GM19372 (cell line): ENCODE measurements around the gene PTCSC3.
"Not testable (repeated sequence)": the region's sequence is repeated elsewhere in the genome, so short reads cannot be mapped to it uniquely, and the experiment has no call there.

Source experiments
- ATAC-seq: cut with Tn5 transposase; IDR thresholded peaks from one replicate; pipeline ENCODE4 v1.9.1; 2021; ENCODE audit warnings: mild to moderate bottlenecking, low read depth, moderate library complexity; ENCODE audit not compliant: unreplicated experiment

The PTCSC3 gene

DNA sequence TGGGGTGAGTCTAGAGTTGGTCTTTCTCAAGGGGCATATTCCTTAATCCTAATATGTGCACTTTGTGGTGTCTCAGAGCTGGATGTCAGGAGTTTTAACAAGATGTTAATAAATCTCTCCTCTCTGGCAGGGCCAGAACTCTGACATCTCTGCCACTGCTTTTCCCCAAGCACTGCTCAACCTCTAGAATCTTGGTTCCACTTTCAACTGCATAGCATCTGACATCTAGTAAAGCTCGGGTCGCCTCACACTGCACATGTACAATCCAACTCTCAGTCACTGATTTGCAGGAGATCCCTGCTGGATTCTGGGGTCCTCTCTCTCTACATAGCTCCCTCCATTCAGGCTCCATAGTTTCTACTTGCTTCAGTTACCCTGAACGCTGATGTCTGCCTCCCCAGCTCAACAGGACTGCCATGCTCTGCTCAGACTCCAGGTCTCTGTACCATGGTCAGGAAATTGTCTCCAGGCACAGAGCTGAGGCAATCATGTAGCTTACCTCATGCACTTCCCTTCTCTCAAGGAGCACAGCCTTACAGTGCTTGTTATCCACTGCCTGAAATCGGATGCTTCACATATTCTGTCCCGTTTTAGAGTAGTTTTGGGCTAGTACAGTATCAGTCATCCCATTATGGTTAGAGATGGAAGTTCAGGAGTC, 1.6 kb downstream of the PTCSC3 start:
- no peak for ATAC-seq

DNA sequence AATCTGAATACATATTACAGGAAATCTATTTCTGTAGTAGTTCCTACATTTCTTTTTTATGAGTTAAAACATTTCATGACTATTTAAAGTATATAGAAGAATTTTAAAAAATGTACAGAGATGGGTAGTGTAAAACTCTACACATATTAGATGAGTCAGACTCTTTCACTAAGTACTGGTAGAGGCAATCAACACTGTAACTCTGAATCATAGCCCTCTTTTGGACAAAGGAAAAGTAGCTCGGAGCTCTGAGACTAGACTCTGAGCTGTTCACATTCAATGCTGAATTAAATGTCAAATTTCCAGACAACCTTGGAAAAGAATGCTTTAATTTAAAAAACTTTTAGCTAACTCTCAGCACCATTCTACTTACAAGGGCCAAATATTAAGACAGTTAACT, 3.4 kb downstream of the PTCSC3 start:
- no peak for ATAC-seq

DNA sequence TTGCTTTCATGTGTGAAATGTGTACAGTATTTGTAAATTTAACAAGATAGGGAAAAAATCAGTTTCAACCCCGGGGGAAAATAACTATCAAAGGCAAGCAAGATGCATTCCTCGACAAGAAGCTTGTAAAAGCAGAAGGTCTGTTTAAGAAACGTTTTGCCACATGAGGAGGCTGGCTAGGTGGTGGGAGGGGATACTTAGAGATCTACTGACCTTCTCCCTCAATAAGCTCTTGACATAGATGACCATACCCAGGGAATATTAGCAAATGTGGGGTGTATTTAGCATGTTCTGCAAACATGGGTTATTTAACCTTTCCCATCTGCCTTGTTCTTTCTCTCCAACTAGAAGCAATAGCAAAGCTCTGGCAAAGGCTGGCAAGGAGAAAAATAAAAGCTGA, 4.9 kb downstream of the PTCSC3 start:
- no peak for ATAC-seq

DNA sequence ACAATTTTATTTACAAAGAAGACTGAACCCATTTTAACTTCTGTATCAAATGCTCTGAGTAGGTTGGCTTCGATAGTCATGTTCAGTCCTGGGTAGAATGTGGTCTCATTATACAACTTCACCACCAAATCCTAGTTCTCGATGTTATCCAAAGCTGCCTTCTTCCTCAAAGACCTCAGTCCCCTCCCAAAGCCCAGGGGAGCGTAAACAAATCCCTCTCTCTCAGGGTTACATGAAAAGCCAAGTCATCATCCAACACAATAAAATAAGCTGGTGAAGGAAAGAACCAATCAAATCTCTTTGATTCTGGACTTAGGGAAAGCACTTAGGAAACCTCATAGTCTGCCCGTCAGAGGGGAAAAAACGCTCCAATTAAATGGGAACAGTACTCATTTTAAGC, 9.1 kb downstream of the PTCSC3 start:
- no peak for ATAC-seq

DNA sequence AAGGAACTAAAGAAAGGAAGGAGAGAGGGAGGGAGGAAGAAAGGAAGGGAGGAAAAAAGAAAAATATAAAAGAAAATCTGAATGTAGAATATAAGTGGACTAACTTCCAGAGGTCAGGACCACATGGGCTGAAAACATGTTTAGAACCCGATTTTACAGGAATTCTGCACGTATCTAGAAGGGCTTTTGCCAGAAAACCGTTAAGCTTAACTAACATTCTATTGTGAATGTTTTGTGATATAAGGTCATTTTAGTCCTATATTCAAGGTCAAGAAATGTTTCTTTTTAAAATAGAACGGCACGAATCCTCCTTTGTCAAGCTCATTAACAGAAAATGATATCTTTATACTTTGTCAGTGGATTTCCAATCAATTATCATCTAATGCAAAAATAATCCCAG, 13.1 kb downstream of the PTCSC3 start:
- no peak for ATAC-seq

DNA sequence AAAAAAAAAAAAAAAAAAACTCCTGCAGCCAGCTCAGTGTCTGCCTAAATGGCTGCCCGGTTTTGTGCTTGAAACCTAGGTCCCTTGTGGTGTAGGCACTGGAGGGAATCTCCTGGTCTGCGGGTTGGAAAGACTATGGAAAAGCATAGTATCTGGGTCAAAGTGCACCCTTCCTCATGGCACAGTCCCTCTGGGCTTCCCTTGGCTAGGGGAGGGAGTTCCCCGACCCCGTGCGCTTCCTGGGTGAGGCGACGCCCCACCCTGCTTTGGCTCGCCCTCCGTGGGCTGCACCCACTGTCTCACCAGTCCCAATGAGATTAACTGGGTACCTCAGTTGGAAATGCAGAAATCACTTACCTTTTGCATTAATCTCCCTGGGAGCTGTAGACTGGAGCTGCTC, 14.3 kb downstream of the PTCSC3 start:
- ATAC-seq = no peak

DNA sequence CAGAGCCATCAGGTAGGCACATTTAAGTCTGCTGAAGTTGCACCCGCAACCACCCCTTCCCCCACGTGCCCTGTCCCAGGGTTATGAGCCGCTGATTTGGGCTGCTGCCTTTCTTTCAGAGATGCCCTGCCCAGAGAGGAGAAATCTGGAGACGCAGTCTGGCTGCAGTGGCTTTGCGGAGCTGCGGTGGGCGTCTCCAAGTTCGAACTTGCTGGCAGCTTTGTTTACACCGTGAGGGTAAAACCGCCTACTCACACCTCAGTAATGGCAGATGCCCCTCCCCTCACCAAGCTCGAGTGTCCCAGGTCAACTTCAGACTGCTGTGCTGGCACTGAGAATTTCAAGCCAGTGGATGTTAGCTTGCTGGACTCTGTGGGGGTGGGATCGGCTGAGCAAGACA, 14.7 kb downstream of the PTCSC3 start:
- no peak for ATAC-seq

DNA sequence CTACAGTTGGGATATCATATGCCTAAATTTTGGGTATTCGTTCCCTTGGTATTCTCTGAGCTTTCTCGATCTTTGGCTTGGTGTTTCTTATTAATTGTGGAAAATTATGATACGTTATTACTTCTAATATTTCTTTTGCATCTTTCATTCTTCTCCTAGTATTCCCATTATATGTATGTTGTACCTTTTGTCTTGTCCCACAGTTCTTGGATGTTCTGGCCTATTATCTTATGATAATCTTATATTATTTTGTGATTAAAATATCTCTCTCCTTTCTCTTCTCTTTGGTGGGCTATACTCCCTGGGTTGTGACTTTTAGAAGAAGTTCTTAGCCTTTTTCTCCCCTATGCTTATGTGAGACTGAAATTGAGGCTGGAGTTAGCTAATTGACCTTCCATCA, 25.2 kb downstream of the PTCSC3 start:
- ATAC-seq = no peak

DNA sequence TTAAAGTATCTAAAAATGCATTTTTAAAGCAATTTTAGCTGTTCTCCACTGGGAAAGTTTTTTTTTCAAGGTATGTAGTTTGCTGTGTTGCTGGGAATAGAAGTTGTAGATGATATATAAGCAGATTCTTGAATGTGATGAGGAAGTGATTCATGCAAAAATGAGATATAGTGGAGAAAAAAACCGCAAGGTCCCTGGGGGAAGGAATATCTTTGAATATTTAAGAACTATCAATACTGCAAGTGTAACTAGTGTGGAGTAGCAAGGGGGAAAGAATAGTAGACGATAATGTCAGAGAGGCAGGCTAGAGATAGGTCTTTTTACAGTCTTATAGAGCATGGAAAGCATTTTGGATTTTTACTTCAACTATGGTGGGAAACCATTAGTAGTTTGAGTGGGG, 42.5 kb downstream of the PTCSC3 start:
- ATAC-seq = no peak

DNA sequence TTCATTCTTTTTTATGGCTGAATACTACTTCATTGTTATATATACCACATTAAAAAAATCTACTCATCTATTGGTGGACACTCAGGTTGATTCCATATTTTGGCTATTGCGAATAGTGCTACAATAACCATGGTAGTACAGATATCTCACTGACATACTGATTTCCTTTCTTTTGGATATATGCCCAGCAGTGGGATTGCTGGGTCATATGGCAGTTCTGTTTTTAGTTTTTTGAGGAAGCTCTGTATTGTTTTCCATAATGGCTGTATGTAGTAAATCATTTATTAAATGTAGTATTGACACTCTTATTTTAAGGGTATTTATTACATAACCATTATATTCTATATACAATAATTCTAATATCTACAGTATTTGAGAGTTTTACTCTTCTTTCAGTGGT, 43.7 kb downstream of the PTCSC3 start:
- ATAC-seq = no peak

DNA sequence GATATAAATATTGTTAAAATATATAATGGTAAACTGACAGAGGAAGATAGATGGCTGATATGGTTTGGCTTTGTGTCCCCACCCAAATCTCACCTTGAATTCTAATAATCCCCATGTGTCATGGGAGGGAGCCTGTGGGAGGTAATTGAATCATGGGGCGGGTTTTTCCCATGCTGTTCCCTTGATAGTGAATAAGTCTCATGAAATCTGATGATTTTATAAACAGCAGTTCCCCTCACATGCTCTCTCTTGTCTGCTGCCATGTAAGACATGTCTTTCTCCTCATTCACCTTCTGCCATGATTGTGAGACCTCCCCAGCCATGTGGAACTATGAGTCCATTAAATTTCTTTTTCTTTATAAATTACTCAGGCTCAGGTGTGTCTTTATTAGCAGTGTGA, 46.3 kb downstream of the PTCSC3 start:
- no peak for ATAC-seq

DNA sequence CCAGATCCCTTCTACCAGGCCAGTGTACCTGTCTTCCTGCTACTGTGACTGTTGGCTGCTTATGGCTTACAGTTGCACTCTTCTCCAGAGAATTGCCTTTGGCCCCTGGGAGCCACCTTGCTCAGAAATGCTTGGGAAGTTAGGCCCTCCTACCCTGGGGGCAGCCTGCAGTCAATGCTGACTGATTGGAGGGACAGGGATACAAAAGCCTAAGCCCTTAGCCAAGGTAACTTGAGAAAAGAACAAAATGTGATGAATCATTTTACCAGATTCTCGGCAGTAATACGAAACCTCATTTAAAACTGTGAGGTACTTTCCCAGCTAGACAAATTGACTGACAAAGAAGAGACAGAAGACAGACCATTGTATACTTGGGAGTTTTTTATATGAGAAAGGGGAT, 47.3 kb downstream of the PTCSC3 start:
- ATAC-seq = no peak

DNA sequence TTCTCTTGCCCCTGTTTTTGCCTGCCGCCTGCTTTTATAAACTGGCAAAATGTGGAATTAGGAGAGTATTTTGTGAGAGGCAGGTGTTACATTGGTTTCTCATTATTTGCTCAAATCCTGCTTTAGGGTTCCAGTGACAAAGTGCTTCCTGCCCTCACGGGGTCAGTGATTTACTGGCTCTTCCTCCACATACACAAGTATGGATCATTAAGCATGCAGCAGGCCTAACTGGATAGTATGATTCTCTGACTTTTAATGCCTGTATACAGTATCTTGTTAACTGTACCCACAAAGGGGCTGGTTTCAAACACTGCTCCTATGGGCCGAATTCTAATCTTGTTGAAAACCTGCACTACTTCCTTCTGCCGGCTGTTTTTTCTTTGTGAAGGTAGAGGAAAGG, 63.2 kb downstream of the PTCSC3 start:
- ATAC-seq = no peak

DNA sequence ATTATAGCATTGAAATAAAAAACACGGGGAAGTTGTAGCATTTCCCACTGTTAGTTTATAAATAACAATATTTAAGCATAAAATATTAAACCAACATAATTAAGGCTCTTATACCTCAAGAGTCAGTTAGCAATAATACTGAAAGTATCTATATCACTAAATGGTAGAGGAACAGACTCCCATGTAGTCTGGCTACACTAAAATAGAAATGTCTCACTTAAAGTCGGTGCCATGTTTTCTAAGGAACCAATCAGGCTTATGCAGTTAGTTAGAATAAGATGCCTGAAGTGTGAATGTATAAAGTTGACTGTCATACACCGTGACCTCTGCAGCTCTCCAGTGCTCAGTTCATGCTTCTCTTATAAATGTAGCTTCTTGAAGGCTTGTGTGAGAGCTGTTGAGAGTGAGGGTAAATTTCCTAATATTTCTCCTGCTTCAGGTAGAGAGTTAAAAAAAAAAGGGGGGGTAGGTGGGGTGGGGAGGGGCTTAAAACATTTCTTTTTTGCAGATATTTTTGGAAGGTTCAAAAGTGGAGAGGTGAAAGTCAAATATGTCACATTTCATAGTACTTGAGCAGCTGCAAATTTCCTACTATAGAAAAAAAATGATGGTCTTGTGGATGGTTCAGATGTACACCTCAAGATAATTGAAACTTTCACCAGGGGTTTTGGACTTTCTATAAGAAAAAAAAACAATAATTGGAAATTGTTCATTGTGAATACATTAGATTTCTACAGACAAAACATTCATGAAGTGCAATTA, 64.5 kb downstream of the PTCSC3 start:
- no peak for ATAC-seq

DNA sequence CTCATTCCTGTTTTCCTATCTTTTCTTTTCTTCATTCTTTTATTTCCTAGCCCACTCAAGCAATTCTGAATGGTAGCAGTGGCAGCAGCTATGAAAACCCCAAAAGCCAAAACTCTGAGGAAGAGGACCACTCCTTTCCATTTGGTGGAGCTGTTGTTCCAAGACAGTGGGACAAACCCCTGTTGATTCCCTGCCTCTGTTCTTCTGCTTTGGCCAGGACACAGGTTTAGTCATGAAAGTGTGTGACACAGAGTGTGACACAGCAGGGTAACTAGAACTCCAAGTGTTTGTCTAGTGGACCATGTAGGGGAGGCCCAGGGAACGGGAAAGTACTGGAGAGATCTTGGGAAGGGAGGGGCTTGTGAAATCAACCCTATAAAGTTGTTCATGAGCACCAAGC, 71.1 kb downstream of the PTCSC3 start:
- ATAC-seq = no peak

DNA sequence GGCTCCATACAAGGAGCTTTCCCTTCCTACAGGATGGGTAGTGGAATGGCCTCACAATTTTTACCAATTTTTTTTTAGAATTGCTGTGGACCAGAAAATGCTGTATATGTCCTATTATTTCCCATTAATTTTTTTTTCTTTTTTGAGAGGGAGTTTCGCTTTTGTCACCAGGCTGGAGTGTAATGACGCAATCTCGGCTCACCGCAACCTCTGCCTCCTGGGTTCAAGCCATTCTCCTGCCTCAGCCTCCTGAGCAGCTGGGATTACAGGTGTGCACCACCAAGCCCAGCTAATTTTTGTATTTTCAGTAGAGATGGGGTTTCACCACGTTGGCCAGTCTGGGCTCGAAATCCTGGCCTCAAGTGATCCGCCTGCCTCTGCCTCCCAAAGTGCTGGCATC, 72.3 kb downstream of the PTCSC3 start:
- ATAC-seq = not testable (repeated sequence)

DNA sequence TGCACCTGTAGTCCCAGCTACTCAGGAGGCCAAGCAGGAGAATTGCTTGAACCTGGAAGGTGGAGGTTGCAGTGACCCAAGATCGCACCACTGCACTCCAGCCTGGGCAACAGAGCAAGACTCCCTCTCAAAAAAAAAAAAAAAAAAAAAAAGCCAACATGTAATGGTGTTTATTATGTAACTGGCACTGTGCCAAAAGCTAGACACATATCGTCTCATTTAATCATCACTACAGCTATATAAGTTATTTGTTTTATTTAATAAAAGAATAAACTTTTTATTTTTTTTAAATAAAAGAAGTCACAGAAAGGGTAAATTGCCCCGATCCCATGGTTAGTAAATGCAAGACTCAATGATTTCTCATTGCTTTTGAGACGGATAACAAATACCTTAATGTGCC, 76.9 kb downstream of the PTCSC3 start:
- no peak for ATAC-seq

DNA sequence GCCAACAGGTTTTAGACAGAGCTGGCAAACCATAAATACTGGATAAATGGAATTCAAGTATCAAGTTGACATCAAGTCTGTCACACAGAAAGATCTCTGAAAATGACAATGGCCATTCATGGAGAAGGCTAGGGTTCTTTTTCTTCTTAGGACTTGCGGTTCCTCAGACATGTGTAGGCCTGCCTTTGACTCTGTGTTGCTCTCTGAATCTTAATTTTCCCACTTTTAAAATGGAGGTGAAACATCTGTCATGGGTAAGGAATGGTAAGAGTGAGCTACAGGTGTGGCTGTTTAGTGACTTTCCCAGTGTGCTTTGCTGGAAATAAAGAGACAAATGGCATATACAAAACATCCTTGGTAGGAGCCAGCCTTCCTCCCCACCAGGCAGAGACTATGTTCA, 79.2 kb downstream of the PTCSC3 start:
- no peak for ATAC-seq

DNA sequence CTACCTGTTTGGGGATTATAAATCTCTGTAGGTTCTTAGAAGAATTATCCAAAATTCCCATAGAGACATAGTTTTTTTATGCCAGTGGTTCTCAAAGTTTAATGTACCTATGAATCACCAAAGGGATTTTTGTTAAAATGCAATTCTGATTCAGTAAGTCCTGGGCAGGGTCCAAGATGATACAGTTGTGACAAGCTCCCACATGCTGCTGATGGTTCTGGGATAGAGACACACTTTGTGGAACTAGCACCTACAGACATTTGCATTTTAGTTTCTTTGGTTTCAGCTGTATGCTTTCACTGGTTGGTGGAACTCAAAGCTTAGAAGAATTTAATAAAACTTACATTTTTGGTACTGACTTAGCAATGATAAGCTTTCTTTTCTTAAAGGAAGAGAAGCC, 80.4 kb downstream of the PTCSC3 start:
- no peak for ATAC-seq

DNA sequence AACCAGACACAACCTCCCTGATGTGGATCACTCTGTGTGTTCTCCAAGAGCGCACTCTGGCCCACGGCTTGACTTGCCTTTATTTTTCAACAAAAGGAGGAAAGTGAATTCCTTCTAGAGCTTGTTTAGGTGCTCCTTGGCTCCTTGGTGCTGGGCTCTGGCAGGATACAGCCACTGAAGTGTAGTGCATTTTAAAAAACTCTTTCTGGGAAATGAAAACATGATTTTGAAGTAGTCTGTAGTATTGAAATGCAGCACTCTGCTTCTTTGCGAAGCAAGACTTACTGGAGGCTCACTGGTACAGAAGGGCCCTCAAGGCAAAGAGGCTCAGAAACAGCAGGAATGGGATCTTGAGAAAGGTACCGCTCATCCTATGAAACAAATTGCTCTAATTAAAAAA, 81.6 kb downstream of the PTCSC3 start:
- ATAC-seq = no peak

DNA sequence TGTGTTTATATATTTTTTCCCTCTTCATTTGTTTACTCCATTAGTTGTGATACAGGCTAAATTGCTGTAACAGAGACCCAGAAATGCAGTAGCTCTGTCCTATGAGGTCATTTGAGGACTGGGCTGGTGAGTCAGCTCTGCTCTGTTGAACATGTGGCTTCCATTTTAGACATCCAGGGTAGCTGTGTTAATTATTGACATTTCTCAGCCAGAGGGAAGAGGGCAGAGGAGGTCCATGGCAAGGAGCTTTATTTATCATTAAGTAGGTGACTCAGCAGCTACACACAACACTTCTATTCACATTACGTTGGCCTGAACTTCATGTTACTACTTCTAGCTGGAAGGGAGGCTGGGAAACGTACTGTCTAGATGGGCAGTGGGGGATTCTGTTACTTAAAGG, 85.4 kb downstream of the PTCSC3 start:
- no peak for ATAC-seq

DNA sequence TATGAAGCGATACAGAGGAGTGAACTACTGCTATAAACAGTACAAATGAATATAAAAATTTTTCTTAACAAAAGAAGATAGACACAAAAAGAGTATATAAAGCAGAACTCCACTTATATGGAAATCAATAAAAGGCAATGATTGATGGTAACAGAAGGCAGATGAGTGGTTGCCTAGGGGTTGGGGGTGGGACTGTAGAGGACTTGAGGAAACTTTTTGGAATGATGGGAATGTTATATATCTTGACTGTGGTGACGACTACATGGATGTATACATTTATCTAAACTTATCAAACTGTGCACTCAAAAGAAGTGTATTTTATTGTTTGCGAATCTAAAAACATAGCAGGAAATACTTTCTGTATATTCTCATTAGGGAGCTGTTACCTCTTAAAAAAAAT, 89.1 kb downstream of the PTCSC3 start:
- no peak for ATAC-seq
